DMS153 (cell line): Measurements from ENCODE around the gene C18orf63.
"Not testable (repeated sequence)": the region's sequence is repeated elsewhere in the genome, so short reads cannot be mapped to it uniquely, and the experiment has no call there.

Experiments
- DNase-seq: peaks from one replicate; lab custom pipeline; 2025; lab: John Stamatoyannopoulos, UW

The C18orf63 gene

DNA sequence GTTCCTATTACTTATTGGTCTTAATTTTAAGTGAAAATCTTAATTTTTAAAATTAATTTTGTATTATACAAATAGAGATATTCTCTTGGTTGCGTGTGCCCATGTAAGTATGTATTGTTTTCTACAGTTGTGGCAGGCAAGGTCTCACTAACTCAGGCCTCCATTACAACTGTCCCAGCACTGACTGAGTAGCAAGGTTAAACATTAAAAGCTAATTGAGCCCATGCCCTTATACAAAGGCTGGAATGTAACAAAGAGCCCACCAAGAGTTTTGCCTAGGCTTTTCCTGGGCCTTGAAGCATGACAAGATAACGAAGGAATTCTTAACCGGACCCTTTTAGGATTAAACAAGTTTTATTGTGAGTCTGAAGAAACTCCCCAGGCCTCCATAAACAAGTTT lies 11.2 kb downstream of the C18orf63 start:
- not testable (repeated sequence) for DNase-seq

DNA sequence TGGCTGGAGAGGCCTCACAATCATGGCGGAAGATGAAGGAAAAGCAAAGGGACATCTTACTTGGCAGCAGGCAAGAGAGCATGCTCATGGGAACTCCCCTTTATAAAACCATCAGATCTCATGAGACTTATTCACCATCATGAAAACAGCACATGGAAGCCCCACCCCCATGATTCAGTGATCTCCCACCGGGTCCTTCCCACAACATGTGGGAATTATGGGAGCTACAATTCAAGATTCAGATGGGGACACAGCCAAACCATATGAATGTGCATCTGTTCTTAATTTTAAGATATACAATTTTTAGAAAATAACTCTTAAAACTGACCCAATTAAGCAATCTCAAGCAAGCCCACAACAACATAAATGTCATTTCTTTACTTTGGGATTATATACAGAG lies 12.6 kb downstream of the C18orf63 start:
- no peak for DNase-seq

DNA sequence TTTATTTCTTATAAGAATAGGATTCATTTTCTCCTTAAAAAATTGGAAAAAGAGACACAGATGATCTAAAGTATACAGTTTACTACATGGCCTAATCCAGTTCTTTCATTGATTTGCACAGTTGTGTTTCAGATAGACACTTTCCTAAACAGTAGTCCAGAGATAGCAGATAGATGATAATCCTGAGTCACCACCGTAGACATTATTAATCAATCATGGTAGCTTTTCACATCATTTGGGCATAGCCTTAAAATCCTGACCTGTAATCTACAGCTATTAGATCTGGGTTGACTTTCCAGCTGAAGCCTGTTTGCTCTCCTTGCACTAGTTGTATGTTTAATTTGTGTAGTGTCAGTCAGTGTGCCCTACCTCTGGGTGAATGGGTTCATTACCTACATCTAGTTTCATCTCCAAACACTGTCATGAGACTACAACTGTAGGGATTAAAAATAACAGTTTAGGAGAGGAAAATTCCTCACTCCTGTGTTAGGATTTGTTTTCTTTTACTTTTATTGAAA lies 14.1 kb downstream of the C18orf63 start:
- no peak for DNase-seq

DNA sequence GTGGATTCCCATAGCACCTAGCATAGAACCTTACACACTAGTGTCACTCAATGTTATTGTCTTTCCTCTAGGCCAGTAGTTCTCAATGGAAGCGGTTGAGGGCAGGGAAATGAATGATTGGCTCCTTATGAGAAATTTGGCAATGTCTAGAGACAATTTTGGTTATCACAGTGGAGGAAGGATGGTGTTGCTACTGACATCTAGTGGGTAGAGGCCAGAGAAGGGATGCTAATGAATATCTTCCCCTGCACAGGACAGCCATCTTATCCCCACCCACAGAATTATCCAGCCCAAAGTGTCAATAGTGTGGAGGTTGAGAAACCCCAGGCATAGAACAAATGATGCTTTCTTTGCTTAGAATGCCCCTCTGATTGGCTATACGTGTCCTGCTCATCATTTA lies 15.8 kb downstream of the C18orf63 start:
- no peak for DNase-seq

DNA sequence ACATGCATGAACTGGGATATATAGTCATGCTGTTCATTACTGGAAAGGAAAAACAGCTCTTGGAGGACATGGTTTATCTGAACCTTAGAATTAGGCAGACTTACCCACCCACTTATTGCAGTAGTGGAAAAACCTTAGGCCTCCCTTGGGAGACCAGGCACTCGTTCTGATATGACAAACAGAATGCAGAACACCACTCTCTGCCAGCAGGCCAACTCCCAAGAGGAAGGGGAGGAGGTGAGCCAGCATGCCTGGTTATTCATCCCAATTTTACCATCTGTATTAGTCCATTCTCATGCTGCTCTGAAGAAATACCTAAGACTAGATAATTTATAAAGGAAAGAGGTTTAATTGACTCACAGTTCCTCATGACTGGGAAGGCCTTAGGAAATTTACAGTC lies 17.5 kb downstream of the C18orf63 start:
- no peak for DNase-seq

DNA sequence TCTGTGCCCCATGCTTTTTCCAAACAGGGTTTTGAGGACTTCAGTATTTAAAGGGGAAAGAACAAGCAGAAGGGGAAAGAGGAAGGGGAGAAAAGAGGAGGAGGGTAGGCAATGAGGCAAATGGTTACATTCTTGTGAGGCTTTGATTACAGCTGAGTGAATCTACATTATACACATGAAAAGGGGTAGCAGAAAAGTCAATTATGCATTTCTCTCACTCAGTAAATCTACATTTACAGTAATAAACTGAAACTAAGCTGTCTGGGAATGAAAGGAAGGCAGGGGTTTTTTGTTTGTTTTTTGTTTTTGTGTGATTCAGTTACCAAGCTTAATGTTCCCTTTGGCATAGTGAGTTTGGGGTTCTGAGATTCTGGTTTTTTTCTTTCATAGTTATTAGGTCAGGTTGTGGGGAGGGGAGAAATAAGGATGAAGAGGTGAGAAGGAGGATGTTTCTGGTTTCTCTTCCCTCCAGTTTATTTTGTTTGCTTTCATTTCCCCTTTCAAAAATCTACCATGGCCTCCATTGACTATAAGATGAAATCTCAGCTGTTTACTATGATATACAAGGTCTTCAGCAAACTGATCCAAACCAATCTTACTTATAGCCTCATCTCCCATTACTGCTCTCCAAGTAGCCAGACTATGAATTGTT lies 18.7 kb downstream of the C18orf63 start:
- no peak for DNase-seq

DNA sequence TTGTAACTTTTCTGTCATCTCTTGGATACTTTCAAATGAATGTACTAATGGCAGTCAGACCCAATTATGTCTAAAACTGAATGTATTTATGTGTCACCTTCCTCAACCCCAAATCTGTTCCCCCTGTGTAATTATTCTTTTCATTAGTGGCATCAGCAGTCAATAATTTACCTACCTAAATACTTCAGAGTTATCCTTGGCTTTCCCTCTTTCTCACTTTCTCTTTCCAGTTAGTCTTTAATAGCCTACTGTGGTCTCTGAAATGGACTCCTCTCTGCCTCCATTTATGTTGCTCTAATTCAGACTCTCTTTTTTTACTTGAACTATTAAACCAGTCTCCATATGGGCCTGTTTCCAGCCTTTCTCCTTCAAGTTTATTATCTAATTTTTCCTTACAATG lies 21.0 kb downstream of the C18orf63 start:
- no peak for DNase-seq

DNA sequence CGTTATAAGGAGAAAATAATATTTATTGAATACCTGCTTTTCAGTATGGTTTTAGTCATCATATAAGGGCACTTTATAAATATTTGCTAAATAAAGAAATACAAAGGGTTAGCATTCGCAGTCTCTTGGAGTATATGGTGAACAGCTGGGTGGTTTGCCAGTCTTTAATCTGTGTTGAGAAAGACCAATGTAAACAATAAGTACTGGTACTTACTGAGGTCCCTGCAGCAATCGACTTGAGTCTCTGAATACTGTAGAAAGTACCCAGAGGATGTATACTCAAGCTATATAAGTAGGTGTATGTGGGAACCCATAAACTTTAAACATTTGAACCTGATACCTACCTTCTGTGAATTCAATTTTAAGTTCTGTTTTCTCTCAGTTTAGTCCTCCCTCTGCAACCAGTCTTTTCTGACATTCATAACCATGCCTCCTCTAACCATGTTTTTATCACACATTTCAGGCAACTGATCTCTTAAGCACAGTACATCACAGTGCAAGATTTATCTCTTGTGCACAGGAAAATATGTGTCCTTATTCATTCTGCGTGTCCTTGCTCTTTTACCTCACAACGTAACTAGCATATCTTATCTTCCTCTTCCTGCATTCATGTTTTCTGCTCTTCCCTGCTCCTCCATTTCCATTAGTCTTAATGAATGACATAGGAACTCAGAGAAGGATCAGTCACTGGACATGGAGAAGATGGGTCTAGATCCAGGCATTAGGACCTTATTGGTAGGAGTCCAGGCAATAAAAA lies 21.7 kb downstream of the C18orf63 start:
- no peak for DNase-seq

DNA sequence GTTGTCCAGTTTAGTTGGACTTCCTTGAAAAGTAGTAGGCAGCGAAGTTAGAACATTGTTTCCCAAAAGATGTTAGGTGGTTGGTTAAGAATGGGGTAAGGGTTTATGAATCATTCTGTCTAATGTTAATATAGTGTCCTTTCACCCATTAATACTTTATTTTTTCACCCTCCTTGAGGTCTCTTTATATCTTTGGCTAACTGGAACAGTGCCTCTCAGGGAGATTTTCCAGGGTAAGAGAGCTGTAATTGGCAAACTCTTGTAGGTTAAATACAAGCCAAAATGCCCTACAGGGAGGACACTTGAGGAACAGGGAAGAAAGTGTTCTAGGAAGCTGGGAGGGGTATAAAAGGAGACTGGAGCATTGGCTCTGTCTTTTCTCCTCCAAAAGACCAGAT lies 22.3 kb downstream of the C18orf63 start:
- no peak for DNase-seq

DNA sequence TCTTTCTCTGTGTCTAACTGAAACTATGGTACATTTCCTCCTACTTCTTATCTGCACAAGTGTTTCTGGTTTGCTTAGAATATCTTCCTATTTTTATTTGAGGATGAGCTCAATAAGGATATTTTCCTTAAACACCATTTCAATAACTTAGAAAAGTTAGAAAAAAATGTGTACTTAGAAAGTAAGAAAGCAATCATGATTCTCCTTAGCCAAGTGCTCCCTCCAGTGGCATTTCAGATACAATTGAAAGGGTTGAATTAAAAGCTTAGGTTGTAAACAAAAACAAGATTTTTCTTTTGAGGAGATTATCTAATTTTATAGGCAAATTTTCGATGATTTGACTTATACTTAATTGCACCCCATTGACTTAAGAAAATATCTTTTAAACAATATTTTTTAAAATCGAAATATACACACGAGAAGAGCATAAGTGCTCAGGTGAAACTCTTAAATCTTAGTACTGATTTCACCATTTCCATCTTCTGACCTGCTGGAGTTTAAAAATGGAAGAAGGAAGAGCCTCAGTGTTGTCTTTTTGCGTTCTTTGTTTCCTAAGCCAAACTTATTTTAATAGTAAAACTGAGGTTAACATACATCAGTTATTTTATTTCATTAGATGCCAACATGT lies 26.9 kb downstream of the C18orf63 start:
- peak; percentile 8 for DNase-seq

DNA sequence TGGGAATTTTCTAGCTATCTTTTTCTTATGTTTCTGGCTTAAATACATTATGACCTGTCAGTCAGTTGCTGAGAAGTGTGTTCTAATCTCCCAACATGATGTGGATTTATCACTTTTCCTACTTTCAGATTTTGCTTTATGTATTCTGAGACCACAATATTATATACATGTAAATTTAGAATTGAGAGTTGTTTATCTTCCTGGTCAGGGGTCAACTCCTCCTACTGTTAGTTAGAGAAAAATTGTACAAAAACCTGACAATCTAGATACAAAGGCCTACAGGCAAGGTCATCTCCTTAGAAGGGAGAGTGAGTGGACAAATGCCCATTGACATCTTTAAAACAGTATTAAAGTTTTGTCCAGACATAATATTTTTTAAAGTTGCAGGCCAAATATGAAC lies 30.6 kb downstream of the C18orf63 start:
- no peak for DNase-seq

DNA sequence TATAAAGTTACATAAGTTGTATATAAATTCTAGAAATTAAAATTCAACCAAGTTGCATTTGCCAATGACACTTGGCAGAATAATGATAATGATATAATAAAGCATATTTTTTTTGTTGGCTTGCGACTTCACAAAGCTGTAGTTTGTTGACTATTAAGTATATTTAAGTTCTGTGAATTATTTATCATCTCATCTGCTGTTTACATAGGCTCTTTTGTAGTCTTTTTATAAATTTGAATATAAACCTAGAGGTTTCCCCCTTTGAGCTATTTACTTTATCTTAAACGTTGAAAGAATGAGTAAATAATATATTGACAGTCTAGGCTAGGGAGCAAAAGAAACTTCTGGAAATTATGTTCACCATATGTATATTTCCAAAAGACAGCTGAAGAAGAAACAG lies 32.9 kb downstream of the C18orf63 start:
- DNase-seq, result no peak

DNA sequence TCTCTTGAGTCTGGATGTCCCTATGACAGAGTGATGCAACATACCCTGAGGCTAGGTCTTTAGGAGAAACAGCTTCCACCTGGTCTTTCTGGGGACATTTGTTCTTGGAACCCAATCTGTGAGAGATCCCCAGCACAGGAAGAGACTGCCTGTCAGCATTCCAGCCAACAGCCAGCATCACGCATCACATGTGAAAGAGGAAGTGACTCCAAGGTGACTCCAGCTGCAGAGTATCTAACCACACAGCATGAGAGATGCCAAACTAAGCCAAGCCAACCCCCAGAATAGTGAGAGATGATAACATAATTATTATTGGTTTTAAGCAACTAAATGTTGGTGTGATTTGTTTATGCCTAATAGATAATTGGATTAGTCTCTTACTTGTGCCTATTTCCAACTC lies 35.7 kb downstream of the C18orf63 start:
- no peak for DNase-seq

DNA sequence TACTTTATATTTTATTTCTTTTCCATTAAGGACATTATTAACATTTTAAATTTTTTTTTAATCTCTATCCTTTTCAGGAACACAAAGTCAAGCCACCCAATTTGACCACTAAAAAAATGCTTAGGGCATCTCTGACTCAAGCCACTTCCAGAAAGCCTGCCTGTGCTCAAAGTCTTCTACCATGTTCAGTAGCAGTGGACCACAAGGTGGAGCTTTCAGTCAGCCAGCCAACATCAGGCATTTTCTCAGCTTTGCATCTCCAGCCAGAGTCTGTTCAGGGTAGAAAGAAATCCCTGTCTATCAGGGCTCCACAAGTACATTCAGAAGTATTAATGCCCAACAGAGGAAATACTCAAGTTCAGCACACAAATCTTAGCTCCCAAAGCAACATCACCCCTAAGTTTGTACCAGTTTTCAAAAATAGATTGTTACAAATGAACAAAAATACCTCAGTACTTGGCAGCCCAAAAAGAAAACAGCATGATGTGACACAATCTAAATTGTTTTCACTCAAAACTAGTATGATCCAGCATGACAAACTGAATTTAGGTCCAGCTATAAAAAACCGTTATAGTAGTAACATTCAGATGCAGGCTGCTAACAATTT lies 37.6 kb downstream of the C18orf63 start:
- DNase-seq, result peak; percentile 60

DNA sequence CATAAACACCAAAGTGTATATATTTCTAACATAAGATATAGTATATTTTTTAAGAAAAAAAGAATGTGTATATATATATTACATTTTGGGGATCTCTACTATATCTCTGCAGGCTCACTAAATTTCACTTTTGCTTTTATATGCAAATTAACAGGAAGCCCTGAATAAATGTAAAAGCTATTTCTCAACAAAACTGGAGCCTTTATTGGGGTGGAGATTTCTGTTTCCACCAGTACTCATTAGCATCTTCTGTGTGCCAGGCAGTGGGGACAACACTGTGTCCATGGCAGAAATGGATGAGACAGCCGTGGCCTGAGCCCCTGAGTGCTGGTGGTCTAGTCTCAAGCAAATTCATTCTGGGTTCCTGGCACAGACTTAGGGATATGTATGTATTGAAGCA lies 41.3 kb downstream of the C18orf63 start:
- no peak for DNase-seq

DNA sequence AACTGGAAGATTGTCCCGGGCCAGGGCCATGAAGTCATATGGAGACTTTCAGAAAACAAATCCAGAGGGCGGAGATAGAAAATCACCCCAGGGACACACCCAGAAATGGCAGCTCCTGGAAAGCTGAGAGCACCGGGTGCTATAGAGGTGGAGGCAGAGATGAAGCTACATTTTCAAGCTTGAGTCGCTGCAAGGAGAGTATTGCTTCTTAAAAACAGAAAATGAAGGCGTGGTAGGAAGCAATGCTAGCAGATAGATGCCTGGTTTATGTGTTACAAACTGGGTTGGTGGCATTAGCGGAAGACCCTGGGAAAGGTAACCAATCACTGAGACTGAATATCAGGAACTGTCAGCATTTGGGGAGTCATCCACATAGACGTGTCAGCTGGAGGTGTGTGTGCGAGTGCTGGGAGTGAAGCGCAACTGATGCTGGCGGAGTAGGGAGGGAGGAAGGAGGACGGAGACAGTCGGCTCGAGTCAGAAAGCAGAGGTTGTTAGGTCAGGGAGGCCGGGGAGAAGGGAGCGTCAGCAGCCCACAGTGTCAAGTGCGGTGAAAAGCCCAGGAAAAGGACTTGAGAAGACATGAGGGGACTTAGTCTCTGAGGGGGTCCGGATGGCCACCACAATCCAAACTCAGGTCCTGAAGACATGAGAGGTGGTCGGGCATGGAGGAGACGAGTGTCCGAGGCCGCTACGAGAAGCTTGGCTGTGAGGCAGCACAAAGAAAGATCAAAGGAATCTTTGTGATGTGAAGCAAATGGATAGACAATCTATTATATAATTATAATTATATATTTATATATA lies 45.4 kb downstream of the C18orf63 start:
- DNase-seq, result no peak

DNA sequence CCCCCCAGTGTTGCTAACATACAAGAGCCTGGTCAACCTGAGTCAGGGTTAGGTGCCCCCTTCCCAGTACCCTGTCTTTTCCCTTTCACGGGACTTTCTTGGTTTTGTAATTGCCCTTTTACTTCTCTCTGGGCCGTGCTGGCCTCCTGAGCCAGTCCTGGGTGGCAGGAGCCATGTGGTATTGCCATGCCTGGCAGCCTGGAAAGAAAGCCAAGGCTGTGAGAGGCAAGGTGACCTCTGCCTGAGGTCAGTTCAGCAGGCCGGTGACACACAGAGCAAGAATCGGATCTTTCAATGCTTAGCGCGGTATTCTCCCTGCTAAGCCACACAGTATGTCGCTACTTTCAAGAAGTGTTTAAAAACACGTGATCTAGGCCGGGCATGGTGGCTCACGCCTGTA lies 52.3 kb downstream of the C18orf63 start:
- DNase-seq, result no peak

DNA sequence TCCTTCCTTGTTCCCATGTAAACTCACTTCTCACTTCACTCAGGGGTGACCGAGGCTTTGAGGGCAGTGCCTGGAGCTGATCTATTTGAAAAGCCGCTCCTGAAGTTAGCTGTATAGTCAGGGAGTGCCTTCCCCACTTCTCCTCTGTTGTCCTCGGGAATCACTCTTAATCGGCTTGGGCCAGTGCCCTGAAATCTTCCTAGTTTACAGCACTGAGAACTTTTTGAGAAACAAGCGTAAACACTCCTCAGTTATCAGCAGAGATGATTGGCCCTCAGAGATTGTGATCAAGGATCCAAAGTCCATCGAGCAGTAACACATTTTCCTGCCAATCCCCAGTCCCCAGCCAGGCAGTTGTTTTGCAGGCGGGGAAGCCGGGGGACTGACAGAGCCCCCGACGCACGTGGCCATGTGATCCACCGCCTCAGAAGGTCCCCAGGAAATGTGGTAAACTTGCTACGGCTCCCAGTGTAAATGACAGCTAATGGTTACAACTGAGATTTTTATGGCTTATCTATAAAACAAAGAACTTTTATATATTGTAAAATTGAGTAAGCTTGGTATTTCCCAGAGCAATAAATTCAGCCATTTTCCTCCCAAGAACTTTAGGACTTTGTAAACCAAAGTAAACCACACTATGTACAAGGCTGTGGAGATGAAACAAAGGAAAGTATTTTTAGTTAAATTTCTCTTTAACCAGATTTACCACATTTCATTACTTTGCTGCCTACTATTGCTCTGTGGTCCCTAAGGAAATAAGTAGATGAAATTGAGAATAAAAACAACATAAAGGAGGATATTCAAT lies 53.5 kb downstream of the C18orf63 start:
- DNase-seq, result no peak

DNA sequence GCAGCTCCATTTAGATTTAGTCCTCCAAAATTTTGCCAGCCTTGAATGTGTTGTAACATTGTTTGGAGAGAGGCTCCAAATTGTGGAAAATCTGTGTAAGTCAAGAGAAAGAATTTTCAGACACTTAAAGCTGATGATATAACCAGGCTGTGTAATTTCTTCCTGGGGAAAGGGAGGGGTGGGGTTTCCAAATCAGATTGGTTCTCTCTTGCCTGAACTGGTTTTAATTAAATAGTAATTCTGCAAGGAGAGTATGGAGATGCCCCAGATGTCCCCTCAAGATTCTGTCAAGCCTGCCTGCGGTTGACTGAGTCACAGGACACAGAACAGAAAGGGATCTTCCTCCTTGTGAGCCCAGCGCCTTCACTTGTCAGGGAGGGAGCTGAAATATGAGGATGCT lies 54.5 kb downstream of the C18orf63 start:
- no peak for DNase-seq

DNA sequence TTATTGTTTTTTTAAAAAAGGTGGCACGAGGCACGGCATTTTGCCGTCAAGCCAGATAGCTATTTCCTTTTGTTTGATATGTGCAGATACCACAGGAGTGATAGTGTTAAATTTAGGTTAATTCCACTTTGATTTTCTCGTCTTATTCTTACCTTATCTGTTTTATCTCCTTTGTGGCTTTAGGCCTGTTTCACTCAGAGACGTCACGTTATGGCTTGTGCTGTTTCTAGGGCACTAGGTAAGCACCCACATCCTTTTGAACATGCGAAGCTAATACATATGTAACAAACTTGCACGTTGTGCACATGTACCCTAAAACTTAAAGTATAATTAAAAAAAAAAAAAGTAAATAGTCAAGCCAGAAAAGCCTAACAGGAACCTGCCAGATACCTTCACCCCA lies 57.8 kb downstream of the C18orf63 start:
- no peak for DNase-seq

DNA sequence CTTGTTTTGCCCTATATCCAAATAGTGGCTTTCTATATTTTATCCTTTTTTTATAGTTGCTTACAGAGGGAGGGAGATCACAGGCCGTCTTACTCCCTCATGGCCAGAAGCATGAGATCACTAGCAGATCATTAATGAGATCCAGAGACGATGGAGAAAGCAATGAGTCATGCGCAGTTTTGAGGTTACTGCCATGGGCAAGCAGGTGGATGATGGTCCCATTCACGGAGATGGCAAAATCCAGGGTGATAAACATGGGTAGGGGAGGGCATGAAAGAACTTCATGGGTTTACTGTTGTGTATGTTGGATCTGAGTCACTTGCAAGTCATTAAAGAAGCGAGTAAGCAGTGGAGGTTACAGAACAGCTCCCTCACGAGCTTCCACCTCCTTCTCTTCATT lies 60.4 kb downstream of the C18orf63 start:
- DNase-seq, result no peak
